WTC11 (cell line): ENCODE measurements around the gene KIRREL3. TPM values are rescaled to one million over a fixed set of nuclear protein-coding genes. Genes with fewer than 3 reads are reported as not detected.

Experiments used
- ATAC-seq: fragments of 200-7000 bp; cut with Tn5 transposase; 2 replicates; pipeline ENCODE4 v1.10.0; 2021; ENCODE audit warnings: mild to moderate bottlenecking, moderate library complexity
- CTCF ChIA-PET: fragments of 300-600 bp; sonication (Branson Sonifier 250); formaldehyde crosslinking; loops from one replicate; lab custom pipeline; 2021; ENCODE audit warnings: antibody characterized with exemption; lab: Charles Lee
- POLR2A ChIA-PET: fragments of 350-600 bp; sonication (Branson Sonifier 250); formaldehyde crosslinking; loops from one replicate; lab custom pipeline; 2021; ENCODE audit warnings: antibody characterized with exemption; lab: Charles Lee
- DNase-seq: peaks from one replicate; pipeline ENCODE4 v3.0.0; 2021; ENCODE audit warnings: low spot score
- H3K27ac Mint-ChIP-seq: 2 replicates; pipeline ENCODE4 v1.8.0; 2021; ENCODE audit warnings: mixed read lengths
- H3K27me3 Mint-ChIP-seq: 2 replicates; pipeline ENCODE4 v1.8.0; 2021; ENCODE audit warnings: low read depth, mild to moderate bottlenecking, moderate library complexity, mixed read lengths
- H3K36me3 Mint-ChIP-seq: 2 replicates; pipeline ENCODE4 v1.8.0; 2021; ENCODE audit warnings: mixed read lengths
- H3K4me1 Mint-ChIP-seq: 2 replicates; pipeline ENCODE4 v1.8.0; 2022; ENCODE audit warnings: mixed read lengths
- H3K4me3 Mint-ChIP-seq: 2 replicates; pipeline ENCODE4 v1.8.0; 2021; ENCODE audit warnings: mild to moderate bottlenecking, moderate library complexity, mixed read lengths
- H3K9me3 Mint-ChIP-seq: 2 replicates; pipeline ENCODE4 v1.8.0; 2021; ENCODE audit warnings: mixed read lengths
- ATF3 ChIP-seq: sonication (generic); formaldehyde crosslinking; conservative IDR thresholded peaks from 2 replicates; pipeline ENCODE4 v1.8.1; 2022; ENCODE audit warnings: mild to moderate bottlenecking, missing genetic modification reagents
- CDX4 ChIP-seq: fragments of 250-450 bp; sonication (Bioruptor Pico); IDR thresholded peaks from 2 replicates; pipeline ENCODE4 v1.9.0; 2021; ENCODE audit warnings: moderate library complexity, mild to moderate bottlenecking, inconsistent platforms, borderline replicate concordance
- CTCF ChIP-seq: fragments of 200-600 bp; IDR thresholded peaks from 2 replicates; pipeline ENCODE4 v1.8.0; 2022; ENCODE audit warnings: antibody characterized with exemption
- FOXP1 ChIP-seq: sonication (generic); formaldehyde crosslinking; IDR thresholded peaks from 2 replicates; pipeline ENCODE4 v1.8.0; 2022; ENCODE audit warnings: missing genetic modification reagents, mild to moderate bottlenecking, moderate library complexity, borderline replicate concordance
- FOXP4 ChIP-seq: sonication (generic); formaldehyde crosslinking; IDR thresholded peaks from 2 replicates; pipeline ENCODE4 v1.8.0; 2022; ENCODE audit warnings: mild to moderate bottlenecking, missing genetic modification reagents
- GABPB1 ChIP-seq: sonication (generic); formaldehyde crosslinking; IDR thresholded peaks from 2 replicates; pipeline ENCODE4 v1.8.1; 2023; ENCODE audit warnings: mild to moderate bottlenecking, missing genetic modification reagents
- JUN ChIP-seq: sonication (generic); formaldehyde crosslinking; IDR thresholded peaks from 2 replicates; pipeline ENCODE4 v1.8.0; 2023; ENCODE audit warnings: mild to moderate bottlenecking, missing genetic modification reagents
- KAT7 ChIP-seq: sonication (generic); formaldehyde crosslinking; IDR thresholded peaks from 2 replicates; pipeline ENCODE4 v1.8.1; 2023; ENCODE audit warnings: missing genetic modification reagents, mild to moderate bottlenecking, borderline replicate concordance
- NR3C1 ChIP-seq: sonication (generic); formaldehyde crosslinking; conservative IDR thresholded peaks from 2 replicates; pipeline ENCODE4 v1.8.1; 2023; ENCODE audit warnings: low read depth, mild to moderate bottlenecking, missing genetic modification reagents
- PRRX2 ChIP-seq: fragments of 250-450 bp; sonication (Bioruptor Pico); IDR thresholded peaks from 2 replicates; pipeline ENCODE4 v1.8.0; 2021; ENCODE audit warnings: mild to moderate bottlenecking
- RORB ChIP-seq: fragments of 250-450 bp; sonication (Bioruptor Pico); IDR thresholded peaks from 2 replicates; pipeline ENCODE4 v1.9.0; 2021; ENCODE audit warnings: mild to moderate bottlenecking
- TEAD1 ChIP-seq: sonication (generic); formaldehyde crosslinking; IDR thresholded peaks from 2 replicates; pipeline ENCODE4 v1.8.0; 2022; ENCODE audit warnings: mild to moderate bottlenecking, missing genetic modification reagents
- ZNF219 ChIP-seq: sonication (generic); formaldehyde crosslinking; IDR thresholded peaks from 2 replicates; pipeline ENCODE4 v1.8.0; 2023; ENCODE audit warnings: missing genetic modification reagents, mild to moderate bottlenecking, borderline replicate concordance
- ZNF396 ChIP-seq: fragments of 250-450 bp; sonication (Bioruptor Pico); IDR thresholded peaks from 2 replicates; pipeline ENCODE4 v1.8.0; 2021; ENCODE audit warnings: mild to moderate bottlenecking, moderate library complexity, borderline replicate concordance
- ZSCAN18 ChIP-seq: fragments of 250-450 bp; sonication (Bioruptor Pico); IDR thresholded peaks from 2 replicates; pipeline ENCODE4 v2.1.2; 2022; ENCODE audit warnings: mild to moderate bottlenecking, moderate library complexity
- total RNA-seq: library from RNA; stranded (reverse); gene quantifications from 3 replicates; pipeline ENCODE4 v1.2.3, GENCODE V29; 2021
- TF ChIP-seq, protein P1 (sequence below): sonication (generic); formaldehyde crosslinking; IDR thresholded peaks from 2 replicates; pipeline ENCODE4 v1.8.1; 2023; ENCODE audit warnings: mild to moderate bottlenecking, missing genetic modification reagents
- TF ChIP-seq, protein P2 (sequence below): sonication (generic); formaldehyde crosslinking; IDR thresholded peaks from 2 replicates; pipeline ENCODE4 v1.8.0; 2022; ENCODE audit warnings: missing genetic modification reagents
- TF ChIP-seq, protein P3 (sequence below): sonication (generic); formaldehyde crosslinking; IDR thresholded peaks from 2 replicates; pipeline ENCODE4 v1.8.1; 2022; ENCODE audit warnings: low read depth, missing genetic modification reagents, borderline replicate concordance
- TF ChIP-seq, protein P4 (sequence below): sonication (generic); formaldehyde crosslinking; IDR thresholded peaks from 2 replicates; pipeline ENCODE4 v1.8.1; 2023; ENCODE audit warnings: mild to moderate bottlenecking, missing genetic modification reagents, moderate library complexity

KIRREL3 gene
- total RNA-seq, 1 experiment from 2014 or later, result 0.59 TPM

- TF ChIP-seq FOXP4 (CRISPR knock-in tag) (no peak), GABPB1 (CRISPR knock-in tag) (no peak), NR3C1 (no peak), ATF3 (CRISPR knock-in tag) (no peak), FOXP1 (CRISPR knock-in tag) (no peak)
These were observed 600.6 kb downstream of the KIRREL3 start (continued) for GRCh38 chr11:126400019-126400418.

DNA sequence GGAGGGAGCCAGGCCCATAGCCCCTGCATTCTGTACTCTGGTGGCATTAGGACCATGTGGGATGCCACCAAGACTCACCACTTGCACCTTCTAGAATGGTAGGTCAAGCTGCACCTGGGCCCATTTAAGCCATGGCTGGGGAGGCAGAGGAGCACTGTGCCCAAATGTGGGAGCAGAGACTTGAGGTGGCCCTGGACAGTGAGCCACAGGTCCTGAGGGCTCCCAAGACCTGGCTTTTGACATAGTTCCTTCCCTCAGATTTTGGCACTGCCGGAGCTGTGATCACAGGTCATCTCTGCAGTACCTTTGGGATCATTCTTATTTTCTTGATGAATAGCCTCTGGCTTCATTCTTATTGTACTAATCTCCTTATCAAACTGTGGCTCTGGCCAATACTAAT is 601.8 kb downstream of the KIRREL3 start:
- Mint-ChIP-seq H3K36me3 (0 out of 2 replicates have a peak, but pooled peaks cover 3% of the 10 kb centered on the region), H3K9me3 (peaks cover 7% of the 10 kb centered on the region), H3K27me3 (no peaks in the 10 kb centered on the region), H3K27ac (no peak overlapping the region), H3K4me1 (peaks cover 12% of the 10 kb centered on the region), H3K4me3 (no peak overlapping the region)
- ATAC-seq (no peak), DNase-seq (no peak)
- CTCF ChIA-PET, result no interaction called here
- POLR2A ChIA-PET, result no interaction called here
- no peak for TF ChIP-seq ZSCAN18
- TF ChIP-seq PRRX2, result no peak
- no peak for TF ChIP-seq CTCF
- TF ChIP-seq, protein P1, sequence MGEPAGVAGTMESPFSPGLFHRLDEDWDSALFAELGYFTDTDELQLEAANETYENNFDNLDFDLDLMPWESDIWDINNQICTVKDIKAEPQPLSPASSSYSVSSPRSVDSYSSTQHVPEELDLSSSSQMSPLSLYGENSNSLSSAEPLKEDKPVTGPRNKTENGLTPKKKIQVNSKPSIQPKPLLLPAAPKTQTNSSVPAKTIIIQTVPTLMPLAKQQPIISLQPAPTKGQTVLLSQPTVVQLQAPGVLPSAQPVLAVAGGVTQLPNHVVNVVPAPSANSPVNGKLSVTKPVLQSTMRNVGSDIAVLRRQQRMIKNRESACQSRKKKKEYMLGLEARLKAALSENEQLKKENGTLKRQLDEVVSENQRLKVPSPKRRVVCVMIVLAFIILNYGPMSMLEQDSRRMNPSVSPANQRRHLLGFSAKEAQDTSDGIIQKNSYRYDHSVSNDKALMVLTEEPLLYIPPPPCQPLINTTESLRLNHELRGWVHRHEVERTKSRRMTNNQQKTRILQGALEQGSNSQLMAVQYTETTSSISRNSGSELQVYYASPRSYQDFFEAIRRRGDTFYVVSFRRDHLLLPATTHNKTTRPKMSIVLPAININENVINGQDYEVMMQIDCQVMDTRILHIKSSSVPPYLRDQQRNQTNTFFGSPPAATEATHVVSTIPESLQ (CRISPR knock-in tag), result no peak
- TF ChIP-seq RORB (CRISPR knock-in tag), result no peak
- TF ChIP-seq, protein P2, sequence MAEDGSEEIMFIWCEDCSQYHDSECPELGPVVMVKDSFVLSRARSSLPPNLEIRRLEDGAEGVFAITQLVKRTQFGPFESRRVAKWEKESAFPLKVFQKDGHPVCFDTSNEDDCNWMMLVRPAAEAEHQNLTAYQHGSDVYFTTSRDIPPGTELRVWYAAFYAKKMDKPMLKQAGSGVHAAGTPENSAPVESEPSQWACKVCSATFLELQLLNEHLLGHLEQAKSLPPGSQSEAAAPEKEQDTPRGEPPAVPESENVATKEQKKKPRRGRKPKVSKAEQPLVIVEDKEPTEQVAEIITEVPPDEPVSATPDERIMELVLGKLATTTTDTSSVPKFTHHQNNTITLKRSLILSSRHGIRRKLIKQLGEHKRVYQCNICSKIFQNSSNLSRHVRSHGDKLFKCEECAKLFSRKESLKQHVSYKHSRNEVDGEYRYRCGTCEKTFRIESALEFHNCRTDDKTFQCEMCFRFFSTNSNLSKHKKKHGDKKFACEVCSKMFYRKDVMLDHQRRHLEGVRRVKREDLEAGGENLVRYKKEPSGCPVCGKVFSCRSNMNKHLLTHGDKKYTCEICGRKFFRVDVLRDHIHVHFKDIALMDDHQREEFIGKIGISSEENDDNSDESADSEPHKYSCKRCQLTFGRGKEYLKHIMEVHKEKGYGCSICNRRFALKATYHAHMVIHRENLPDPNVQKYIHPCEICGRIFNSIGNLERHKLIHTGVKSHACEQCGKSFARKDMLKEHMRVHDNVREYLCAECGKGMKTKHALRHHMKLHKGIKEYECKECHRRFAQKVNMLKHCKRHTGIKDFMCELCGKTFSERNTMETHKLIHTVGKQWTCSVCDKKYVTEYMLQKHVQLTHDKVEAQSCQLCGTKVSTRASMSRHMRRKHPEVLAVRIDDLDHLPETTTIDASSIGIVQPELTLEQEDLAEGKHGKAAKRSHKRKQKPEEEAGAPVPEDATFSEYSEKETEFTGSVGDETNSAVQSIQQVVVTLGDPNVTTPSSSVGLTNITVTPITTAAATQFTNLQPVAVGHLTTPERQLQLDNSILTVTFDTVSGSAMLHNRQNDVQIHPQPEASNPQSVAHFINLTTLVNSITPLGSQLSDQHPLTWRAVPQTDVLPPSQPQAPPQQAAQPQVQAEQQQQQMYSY (CRISPR knock-in tag), result no peak
- TF ChIP-seq, protein P3, sequence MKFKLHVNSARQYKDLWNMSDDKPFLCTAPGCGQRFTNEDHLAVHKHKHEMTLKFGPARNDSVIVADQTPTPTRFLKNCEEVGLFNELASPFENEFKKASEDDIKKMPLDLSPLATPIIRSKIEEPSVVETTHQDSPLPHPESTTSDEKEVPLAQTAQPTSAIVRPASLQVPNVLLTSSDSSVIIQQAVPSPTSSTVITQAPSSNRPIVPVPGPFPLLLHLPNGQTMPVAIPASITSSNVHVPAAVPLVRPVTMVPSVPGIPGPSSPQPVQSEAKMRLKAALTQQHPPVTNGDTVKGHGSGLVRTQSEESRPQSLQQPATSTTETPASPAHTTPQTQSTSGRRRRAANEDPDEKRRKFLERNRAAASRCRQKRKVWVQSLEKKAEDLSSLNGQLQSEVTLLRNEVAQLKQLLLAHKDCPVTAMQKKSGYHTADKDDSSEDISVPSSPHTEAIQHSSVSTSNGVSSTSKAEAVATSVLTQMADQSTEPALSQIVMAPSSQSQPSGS (CRISPR knock-in tag), result no peak
- TF ChIP-seq ZNF219 (CRISPR knock-in tag), result no peak
- no peak for TF ChIP-seq ATF3 (CRISPR knock-in tag)
- no peak for TF ChIP-seq TEAD1 (CRISPR knock-in tag)
- no peak for TF ChIP-seq ZNF396 (CRISPR knock-in tag)
- TF ChIP-seq JUN (CRISPR knock-in tag), result no peak
- TF ChIP-seq CDX4 (CRISPR knock-in tag), result no peak
- TF ChIP-seq, protein P4, sequence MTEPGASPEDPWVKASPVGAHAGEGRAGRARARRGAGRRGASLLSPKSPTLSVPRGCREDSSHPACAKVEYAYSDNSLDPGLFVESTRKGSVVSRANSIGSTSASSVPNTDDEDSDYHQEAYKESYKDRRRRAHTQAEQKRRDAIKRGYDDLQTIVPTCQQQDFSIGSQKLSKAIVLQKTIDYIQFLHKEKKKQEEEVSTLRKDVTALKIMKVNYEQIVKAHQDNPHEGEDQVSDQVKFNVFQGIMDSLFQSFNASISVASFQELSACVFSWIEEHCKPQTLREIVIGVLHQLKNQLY (CRISPR knock-in tag), result no peak
- TF ChIP-seq FOXP4 (CRISPR knock-in tag), result no peak
- TF ChIP-seq KAT7, result no peak
